Superior temporal gyrus (tissue), 1 donor: ENCODE measurements around the gene ITPRIPL1.
"Not testable (repeated sequence)": the region's sequence is repeated elsewhere in the genome, so short reads cannot be mapped to it uniquely, and the experiment has no call there.

ENCODE experiments used
- DNase-seq: peaks from one replicate; pipeline ENCODE4 v3.0.0-alpha.2; 2016; ENCODE audit errors: extremely low spot score

ITPRIPL1 gene

DNA sequence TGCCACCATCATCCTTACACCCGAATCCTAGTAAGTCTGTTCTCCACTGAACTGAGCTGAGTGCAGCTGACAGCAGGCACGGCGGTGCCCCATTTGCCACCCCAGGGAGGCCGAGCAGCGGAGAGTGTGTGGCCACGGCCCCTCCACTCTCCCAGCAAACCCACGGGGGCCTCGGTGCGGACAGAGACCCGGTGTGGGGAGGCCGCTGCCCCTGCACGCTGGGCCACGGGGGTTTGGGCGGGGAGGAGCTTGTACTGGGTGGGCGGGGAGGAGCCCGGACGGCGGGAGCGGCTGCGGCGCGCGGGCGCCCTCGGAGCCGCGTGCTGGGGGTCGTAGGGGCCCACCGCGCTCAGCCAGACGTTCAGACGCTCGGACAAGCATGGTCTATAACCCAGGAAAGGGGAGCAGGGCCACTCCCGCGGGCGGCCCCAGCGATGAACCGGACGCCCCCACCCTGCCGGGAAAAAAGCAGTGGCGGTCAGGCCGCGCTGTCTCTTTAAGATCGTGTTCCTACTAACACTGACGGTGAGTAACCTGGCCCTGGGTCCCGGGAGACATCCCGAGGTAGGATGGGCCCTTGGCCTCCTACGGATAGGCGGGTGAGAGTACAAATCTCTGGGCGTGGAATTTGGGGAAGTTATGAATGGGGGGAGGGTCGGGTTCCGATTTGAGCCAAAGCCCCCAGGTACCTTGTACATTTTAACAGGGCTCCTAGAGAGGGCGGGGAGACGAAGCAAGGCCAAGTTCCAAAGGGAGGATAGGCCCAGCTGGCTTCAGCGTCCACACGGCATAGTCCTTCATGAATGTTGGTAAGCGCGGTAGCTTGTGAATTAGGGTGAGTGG lies at the start of gene ITPRIPL1:
ITPRIPL1 (plus strand) TSS at position 277 of the 843 bp plus-strand sequence; CDS start at position 800, 523 bp downstream.
- no peak for DNase-seq

- DNase-seq: no peak
Measured at GRCh38 chr2:96276787-96277499, 48.2 kb upstream of the ITPRIPL1 start.

- DNase-seq: no peak
Measured at GRCh38 chr2:96287273-96287856, 37.8 kb upstream of the ITPRIPL1 start.

DNA sequence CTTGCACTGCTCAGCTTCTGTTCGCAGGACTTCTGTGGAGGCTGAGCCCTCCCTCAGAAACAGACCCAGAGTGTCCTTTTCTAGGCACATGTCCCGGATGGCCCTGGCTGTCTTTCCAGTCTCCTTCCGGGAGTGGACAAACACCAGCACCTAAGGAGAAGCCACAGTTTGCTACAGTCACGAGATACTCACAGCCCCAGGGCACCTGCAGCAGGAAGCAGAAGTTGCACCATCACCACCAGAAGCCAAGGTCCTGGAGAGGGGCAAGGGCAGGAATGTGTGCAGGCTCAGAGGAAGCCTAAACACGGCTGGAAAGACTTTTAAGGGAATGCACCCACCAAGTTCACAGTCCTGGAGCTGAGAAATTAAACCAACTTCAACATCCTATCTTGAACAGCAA lies 33.4 kb upstream of the ITPRIPL1 start:
- DNase-seq: no peak

GRCh38 chr2:96294271-96294670 lies 30.8 kb upstream of the ITPRIPL1 start:
- DNase-seq: not testable (repeated sequence)

- DNase-seq: no peak
Measured at GRCh38 chr2:96296925-96297324, 28.2 kb upstream of the ITPRIPL1 start.

DNA sequence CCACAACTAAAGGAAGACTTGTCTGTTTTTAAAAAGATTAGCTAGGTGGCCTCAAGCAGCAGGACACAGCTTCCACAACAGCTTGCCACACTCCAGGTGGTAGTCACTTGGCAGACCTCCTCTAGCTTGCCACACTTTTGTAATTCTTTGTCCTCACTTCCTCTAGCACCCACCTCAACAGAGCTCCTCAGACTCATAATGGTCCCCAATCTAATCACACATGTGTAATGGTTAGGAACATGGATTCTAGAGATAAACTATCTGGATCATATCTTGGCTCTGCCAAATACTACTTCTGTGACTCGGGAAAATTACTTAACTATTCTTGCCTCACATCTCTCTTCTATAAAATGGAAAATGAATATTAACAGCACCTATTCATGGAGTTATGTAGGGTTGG lies 23.3 kb upstream of the ITPRIPL1 start:
- no peak for DNase-seq

DNA sequence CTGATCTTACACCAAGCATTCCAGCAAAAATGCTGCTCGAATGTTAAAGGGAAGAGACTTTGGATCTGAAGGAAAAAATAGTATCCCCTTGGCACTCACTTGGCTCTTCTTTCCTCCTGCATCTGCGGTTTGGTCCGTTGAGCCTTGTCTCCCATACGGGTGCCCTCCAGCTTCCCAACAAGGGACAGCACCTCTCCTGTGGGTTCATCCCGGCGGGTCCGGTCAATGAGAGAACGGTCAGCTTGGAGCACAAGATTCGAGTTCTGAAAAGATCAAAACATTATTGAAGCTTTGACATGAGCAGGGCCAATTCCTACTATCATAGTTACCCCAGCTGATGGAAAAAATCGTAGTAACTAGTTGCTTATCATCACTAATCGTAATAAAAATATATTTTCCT lies 20.5 kb upstream of the ITPRIPL1 start:
- no peak for DNase-seq

DNA sequence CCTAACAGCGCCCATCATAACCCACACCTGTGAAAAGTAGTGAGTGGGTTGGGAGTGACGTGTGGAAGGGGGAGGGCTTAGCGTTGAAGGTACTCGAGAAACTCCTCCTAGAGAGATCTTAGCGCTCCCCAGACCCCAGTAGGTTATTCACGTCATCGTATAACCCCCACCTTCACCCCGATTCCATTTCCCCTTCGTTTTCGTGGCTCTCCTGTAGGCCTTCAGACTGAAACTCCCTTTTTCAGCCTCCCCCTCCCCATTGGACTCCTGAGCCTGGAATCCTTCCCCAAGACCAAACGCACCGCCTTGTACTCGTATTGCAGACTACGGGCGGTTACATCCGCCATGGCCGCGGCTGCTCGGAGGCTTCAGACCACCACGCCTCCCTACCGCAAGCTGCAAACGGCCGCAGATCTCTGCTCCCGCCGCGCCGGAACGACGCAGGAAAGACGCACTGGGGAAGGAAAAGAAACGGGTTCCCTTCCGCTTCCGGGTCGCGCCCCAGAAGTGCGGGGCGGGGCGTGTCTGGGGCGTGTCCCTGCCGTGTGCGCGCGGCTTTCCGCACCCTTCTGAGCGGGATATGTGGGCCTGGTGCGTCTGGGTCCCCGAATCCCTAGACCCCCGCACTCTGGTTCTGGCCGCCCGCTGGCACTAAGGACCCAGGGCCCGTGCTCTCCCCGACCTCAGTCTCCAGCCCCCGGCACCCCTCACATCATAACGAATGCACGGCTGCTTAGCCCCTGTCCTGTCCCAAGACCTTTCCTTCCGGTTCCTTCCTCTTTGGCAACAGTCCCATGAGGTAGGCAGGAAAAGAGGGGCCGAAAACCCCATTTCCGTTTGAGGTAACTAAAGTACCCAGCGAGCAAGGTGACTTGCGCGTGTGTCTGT lies 19.8 kb upstream of the ITPRIPL1 start, which contains the start of gene SNRNP200:
SNRNP200 (minus strand) TSS at position 456 of the 888 bp plus-strand sequence; CDS start at position 347, 109 bp downstream.
- DNase-seq: peak; percentile 92

DNA sequence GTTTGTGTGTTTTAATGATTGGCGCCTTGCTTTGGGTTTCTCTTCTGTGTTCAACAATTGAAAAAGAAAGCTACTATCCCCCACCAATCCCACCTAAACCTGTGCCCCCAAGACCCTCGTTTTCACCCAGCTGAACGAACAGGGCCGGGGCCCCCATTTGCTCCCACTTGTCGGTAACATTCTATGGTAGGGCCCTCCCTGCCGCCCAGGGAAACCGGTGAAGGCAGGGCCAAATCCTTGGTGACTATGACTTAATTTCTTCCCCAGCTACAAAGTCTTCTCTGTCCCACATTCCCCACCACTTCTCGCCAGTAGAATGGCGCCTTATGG lies 19.2 kb upstream of the ITPRIPL1 start:
- no peak for DNase-seq

DNA sequence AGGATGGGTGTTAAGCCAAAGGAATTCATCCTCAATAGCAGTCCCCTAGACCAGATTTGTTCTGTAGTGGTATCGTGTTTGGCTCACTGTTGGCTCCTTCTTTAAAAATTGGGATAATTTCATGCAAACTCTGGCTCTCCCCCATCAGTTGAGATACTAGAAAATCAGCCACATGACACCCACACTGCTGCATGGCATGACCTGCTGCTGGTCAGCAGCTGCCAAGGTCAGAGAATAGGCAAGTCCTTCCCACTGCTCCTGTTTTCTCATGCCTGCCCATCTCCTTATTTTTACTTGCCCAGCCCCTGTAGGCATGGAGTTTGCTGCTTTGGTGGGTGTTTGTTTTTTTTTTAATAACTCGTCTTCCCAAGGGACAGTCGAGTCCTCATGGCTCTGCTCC lies 18.7 kb upstream of the ITPRIPL1 start:
- no peak for DNase-seq

DNA sequence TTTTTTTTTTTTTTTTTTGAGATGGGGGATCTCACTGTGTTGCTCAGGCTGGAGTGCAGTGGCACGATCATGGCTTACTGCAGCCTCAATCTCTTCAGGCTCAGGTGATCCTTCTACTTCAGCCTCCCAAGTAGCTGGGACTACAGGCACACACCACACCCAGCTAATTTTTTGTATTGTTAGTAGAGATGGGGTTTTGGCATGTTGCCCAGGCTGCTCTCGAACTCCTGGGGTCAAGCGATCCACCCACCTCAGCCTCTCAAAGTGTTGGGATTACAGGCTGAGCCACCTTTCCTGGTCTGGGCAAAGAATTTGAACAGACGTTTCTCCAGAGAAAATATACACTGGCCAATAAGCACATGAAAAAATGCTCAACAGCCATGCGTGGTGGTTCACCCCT lies 16.9 kb upstream of the ITPRIPL1 start:
- no peak for DNase-seq

GRCh38 chr2:96315005-96315399 lies 10.1 kb upstream of the ITPRIPL1 start:
- no peak for DNase-seq

DNA sequence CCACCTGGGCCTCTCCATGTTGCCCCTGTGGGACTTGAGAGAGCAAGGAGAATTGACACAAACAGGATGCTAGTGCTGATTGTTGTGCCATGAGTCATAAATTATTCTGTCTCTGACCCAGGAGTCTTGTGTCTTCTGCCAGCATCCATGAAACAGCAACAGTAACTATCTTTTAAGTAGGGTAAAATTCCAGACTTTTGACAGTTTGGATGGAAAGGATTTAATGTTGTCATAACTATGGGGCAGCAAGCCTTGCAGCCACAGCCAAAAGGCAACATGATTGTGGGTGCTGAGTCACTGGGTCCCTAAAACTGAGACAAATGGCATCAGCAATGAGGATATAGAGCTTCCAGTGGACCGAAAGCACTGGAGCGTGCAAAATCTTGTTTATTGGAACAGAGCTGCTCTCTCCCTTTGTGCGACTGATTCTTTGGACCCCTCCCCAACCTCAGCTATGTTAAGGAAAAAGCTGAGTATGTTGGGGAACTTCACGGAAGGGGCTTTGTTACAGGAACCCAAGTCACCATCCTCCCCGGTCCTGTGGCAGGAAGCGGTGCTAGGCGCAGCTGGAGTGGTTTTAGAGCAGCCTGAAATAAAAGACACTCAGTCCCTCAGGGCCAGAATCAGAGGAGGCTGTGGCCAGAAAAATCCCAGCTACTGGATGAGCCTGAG lies 9.6 kb upstream of the ITPRIPL1 start:
- no peak for DNase-seq

- no peak for DNase-seq
Measured at GRCh38 chr2:96316999-96317398, 8.1 kb upstream of the ITPRIPL1 start.

DNA sequence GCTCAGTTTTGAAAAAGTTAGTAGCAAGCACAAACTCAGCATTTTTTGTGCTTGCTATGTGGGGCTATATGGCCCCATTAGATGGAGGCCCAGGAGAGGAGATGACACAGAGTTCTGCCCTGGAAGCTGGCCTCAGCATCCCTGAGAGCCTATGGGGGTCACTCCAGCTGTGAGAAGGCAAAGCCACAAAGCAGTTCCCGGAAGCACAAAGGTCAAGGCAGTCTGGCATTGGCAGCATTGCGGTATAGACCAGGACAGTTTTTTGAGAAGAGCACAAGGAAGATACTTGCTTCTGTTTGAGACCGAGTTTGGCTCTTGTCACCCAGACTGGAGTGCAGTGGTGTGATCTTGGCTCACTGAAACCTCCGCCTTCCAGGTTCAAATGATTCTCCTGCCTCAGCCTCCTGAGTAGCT lies 7.5 kb upstream of the ITPRIPL1 start:
- DNase-seq: no peak

DNA sequence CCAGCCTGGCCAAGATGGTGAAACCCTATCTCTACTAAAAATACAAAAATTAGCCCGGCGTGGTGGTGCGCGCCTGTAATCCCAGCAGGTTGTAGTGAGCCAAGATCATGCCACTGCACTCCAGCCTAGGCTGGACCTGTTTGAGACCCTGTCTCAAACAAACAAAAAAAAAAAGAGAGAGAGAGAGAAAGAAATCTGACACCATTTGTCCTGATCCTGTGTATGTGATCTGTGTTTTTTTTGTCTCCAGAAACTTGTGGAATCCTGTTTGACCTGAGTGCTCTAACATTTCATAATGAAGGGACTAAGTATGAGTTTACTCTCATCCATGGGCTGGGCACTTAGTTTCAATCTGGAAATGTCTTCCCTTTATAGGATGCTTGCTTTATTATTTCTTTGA lies 6.4 kb upstream of the ITPRIPL1 start:
- no peak for DNase-seq

- DNase-seq: no peak
Measured at GRCh38 chr2:96319396-96319795, 5.7 kb upstream of the ITPRIPL1 start.

GRCh38 chr2:96320326-96320725 lies 4.8 kb upstream of the ITPRIPL1 start:
- DNase-seq: no peak

DNA sequence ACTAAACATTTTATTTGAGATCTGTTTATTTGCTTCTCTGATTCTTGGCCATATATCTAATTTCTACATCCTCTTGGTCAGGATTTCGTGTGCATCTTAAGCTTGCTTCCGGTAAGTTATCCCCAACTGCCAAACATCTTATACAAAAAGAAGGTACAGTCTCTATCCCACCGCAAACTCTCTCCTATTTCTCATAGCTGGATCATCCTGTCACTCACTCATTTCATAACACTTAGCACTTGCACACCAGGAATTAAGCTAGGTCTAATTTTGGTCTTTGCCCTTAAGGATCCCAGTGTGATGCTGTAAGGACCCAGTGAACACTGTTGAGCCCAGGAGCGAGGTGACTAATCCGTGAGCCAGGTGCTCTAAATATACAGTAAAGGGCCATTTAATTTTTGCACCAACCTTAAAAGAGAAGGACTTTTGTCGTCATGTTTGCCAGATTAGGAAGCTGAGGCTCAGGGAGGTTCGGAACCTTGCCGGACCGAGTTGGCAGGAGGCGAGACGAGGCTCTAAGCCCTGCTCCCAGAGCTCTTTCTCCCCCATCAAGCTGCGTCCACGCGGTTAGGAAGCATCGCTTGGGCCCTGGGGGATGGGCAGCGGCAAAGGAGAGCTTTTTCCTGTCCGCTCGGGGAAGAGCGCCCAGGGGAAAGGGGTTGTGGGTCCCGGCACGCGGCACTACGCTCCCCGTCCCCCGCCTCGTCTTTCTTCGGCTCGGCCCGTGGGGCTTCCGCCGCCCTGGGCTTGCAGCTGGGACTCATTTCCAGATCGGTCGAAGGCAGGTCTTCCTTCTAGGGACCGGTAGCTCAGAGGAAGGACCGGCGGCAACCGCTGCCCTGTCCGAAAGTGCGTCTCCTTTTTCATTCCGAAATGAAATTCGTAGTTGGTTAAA lies 4.1 kb upstream of the ITPRIPL1 start:
- peak; percentile 23 for DNase-seq
